ENCODE results near the gene KIAA0232.
A peak's percentile ranks its signal among the peaks of the same experiment; 100 is the strongest.
"Not testable (repeated sequence)": the region's sequence is repeated elsewhere in the genome, so short reads cannot be mapped to it uniquely, and the experiment has no call there.

The KIAA0232 gene

GRCh38 chr4:6890358-6890757 is 107.8 kb downstream of the KIAA0232 start:
- no peak overlapping the region for H3K4me3 ChIP-seq (ENCODE audit: low read depth, low read length)
- no peak for TF ChIP-seq CTCF (IDR thresholded peaks at IDR 0.05; ENCODE audit: low read depth, low read length)
- no peak for DNase-seq (ENCODE audit: low read depth, low spot score)
- in situ Hi-C loops (cut with HindIII; ENCODE audit: low sequenced_read_pairs): no loop called here

GRCh38 chr4:6890971-6891370 is 108.4 kb downstream of the KIAA0232 start:
- DNase-seq (ENCODE audit: low read depth, low spot score); in situ Hi-C loops (cut with HindIII; ENCODE audit: low sequenced_read_pairs); H3K4me3 ChIP-seq (ENCODE audit: low read depth, low read length): not testable (repeated sequence)

- in situ Hi-C loops (cut with HindIII; ENCODE audit: low sequenced_read_pairs): no loop called here
- no peak for DNase-seq (ENCODE audit: low read depth, low spot score)
- H3K4me3 ChIP-seq (ENCODE audit: low read depth, low read length): no peak overlapping the region
- TF ChIP-seq CTCF (IDR thresholded peaks at IDR 0.05; ENCODE audit: low read depth, low read length): no peak
Measured at GRCh38 chr4:6891436-6892170, 109.1 kb downstream of the KIAA0232 start.

- in situ Hi-C loops (cut with HindIII; ENCODE audit: low sequenced_read_pairs): no loop called here
- DNase-seq (ENCODE audit: low read depth, low spot score): peak; percentile 74
- no peak overlapping the region for H3K4me3 ChIP-seq (ENCODE audit: low read depth, low read length)
- peak; percentile 17 for TF ChIP-seq CTCF (IDR thresholded peaks at IDR 0.05; ENCODE audit: low read depth, low read length)
Measured at GRCh38 chr4:6892190-6892908, 109.8 kb downstream of the KIAA0232 start.

- H3K4me3 ChIP-seq (ENCODE audit: low read depth, low read length): no peak overlapping the region
- in situ Hi-C loops (cut with HindIII; ENCODE audit: low sequenced_read_pairs): no loop called here
- no peak for TF ChIP-seq CTCF (IDR thresholded peaks at IDR 0.05; ENCODE audit: low read depth, low read length)
- no peak for DNase-seq (ENCODE audit: low read depth, low spot score)
Measured at GRCh38 chr4:6892909-6893202, 110.3 kb downstream of the KIAA0232 start.

GRCh38 chr4:6893449-6894085 is 111.0 kb downstream of the KIAA0232 start:
- H3K4me3 ChIP-seq (ENCODE audit: low read depth, low read length): no peak overlapping the region
- peak; percentile 66 for DNase-seq (ENCODE audit: low read depth, low spot score)
- no peak for TF ChIP-seq CTCF (IDR thresholded peaks at IDR 0.05; ENCODE audit: low read depth, low read length)
- in situ Hi-C loops (cut with HindIII; ENCODE audit: low sequenced_read_pairs): no loop called here

GRCh38 chr4:6894086-6894478 is 111.6 kb downstream of the KIAA0232 start:
- in situ Hi-C loops (cut with HindIII; ENCODE audit: low sequenced_read_pairs): no loop called here
- TF ChIP-seq CTCF (IDR thresholded peaks at IDR 0.05; ENCODE audit: low read depth, low read length): no peak
- no peak for DNase-seq (ENCODE audit: low read depth, low spot score)
- H3K4me3 ChIP-seq (ENCODE audit: low read depth, low read length): no peak overlapping the region

All from astrocyte of the spinal cord (primary cell).